ENCODE measurements around the gene BICC1. TPM values are rescaled to one million over a fixed set of nuclear protein-coding genes. Genes with fewer than 3 reads are reported as not detected.

The BICC1 gene
- total and polyA plus RNA-seq, 2 of the 13 experiments (the other 11 are each of a cell fraction or from before 2014, with no cell fraction given): 0.18 to 1.5 TPM

DNA sequence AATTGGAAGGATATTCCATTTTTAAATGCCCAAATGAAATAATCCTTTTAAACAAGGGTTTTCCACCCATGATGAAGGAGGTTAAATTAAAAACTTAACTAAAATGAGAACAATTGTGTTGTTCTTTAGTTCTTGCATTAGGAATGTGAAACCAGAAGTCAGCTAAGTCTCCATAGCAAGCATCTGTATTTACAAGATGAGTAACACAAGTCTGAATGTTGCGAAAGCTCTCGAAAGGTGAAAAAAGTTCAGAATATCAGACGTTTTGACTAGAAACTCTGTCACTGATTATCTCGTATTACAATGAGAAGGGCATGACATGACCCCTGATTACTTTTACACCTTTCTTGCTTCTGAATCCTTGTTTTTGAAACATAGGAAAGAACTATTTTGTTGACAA is 149.6 kb downstream of the BICC1 start (continued):
- TF ChIP-seq ZEB1 (IDR thresholded peaks at IDR 0.05; ENCODE audit: insufficient replicate concordance, low read depth) (no peak), ZNF562 (CRISPR knock-in tag; IDR thresholded peaks at IDR 0.05; ENCODE audit: borderline replicate concordance) (no peak), FOXA3 (CRISPR knock-in tag; IDR thresholded peaks at IDR 0.05) (peak; percentile 61), MLXIP (CRISPR knock-in tag; IDR thresholded peaks at IDR 0.05; ENCODE audit: borderline replicate concordance) (no peak), KDM6A (CRISPR knock-in tag; IDR thresholded peaks at IDR 0.05; ENCODE audit: low read depth) (no peak), FOSL1 (CRISPR knock-in tag; IDR thresholded peaks at IDR 0.05; ENCODE audit: borderline replicate concordance) (peak; percentile 59; the same call in 1 of the 2 replicates), ZFAT (CRISPR knock-in tag; conservative IDR thresholded peaks at IDR 0.05) (no peak), ZNF501 (CRISPR knock-in tag; IDR thresholded peaks at IDR 0.05) (no peak), CENPT (CRISPR knock-in tag; IDR thresholded peaks at IDR 0.05; ENCODE audit: low read depth) (no peak), KAT8 (CRISPR knock-in tag; IDR thresholded peaks at IDR 0.05) (no peak), HOXA3 (CRISPR knock-in tag; IDR thresholded peaks at IDR 0.05) (no peak), NCOA1 (CRISPR knock-in tag; IDR thresholded peaks at IDR 0.05) (no peak), FOSL2 (CRISPR knock-in tag; IDR thresholded peaks at IDR 0.05) (peak; percentile 52; the same call in 1 of the 2 replicates), ARID2 (CRISPR knock-in tag; IDR thresholded peaks at IDR 0.05; ENCODE audit: borderline replicate concordance) (no peak), FOXK1 (CRISPR knock-in tag; IDR thresholded peaks at IDR 0.05; ENCODE audit: borderline replicate concordance, low read depth) (peak; percentile 35; the same call in 1 of the 2 replicates), MEIS1 (CRISPR knock-in tag; IDR thresholded peaks at IDR 0.05; ENCODE audit: borderline replicate concordance) (no peak)
